Measurements from ENCODE around the gene CEP57L1.
A peak's percentile ranks its signal among the peaks of the same experiment; 100 is the strongest.

Gene CEP57L1

DNA sequence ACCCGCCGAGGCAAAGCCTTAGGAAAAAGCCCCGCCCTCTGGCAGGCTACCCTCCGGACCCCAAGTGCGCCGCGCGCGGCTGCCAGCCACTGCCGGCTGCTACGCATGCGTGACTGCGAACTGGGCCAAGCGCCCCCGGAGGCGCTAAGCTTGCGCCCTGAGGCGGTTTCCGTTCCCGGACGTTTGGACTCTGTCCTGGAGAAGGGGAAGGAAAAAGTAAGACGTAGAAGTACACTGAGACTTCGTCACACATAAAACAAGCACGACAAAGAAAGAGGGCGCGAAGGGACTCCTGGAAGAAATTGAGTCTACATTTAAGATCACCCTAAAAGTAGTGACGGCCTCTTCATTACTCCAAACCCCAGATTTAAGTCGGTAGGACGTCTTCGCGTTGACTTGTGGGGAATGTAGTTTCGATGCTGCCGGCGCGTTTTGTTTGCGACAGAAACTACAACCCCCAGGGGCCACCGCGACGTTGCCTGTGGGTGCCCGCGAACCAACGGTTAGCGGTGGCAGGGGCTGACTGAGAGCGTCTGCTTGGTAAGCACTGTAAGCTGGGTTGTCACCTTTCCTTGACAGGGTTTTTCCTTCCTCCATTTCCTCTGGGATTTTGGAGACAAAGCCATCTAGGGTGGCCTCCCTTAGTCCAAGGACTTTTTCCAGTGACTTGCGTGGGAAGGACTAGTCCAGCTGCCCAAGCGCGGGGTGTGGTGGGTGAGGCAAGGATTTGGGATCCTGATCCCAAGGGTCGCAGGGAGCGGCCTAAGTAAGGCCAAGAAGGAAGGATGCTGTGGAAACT lies at the start of gene CEP57L1:
CEP57L1 (plus strand) TSS at position 472 of the 799 bp plus-strand sequence. CDS start 49,715 bp downstream, outside the sequence.
- peak; percentile 98 for DNase-seq

DNA sequence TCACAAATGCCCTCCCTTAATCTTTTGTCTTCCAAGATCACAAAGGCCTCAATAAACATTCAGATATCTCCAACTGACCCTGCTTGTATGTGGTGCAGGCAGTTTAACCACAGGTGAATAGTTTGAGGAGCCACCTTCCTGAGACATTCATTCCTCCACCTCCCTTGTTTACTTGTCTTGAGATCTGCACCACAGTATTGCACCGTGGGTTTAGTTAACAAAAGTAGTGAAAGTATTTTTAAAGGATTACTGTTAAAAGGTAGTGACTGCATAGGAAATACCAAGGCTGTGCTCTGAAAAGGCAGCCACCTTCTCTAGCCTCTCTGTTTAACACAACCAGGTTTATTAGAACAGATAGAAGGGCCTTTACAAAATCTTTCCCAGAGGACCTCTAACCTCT lies 47.1 kb upstream of the CEP57L1 start:
- no peak for DNase-seq

DNA sequence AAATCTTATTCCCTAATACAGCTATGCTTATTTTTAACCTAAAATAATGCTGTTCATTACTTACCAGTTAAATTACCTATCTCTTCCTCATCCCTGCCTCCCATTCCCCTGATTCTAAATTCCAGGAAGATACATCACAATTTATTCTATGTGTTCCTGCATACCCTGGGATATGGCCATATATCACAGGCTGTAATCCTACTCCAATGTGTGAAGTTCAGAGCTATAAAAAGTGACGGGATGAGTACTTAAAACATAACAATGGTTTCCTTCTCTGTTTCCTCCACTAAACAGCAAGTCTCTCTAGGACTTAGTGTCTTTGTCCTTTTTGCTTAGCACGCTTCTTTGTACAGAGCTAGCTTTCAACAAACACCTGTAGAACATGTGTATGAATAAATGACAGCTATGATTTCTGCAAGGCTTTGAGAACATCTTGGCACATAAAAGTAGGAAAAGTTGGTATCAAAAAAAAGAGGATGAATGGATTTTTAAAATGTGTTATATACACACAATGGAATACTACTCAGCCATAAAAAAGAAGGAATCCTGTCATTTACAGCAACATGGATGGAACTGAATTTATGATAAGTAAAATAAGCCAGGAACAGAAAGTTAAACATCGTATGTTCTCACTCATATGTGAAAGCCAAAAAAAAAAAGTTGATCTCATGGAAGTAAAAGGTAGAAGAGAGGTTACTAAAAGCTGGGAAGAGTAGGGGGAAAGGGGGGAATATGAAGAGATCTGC lies 46.5 kb upstream of the CEP57L1 start:
- DNase-seq = no peak

DNA sequence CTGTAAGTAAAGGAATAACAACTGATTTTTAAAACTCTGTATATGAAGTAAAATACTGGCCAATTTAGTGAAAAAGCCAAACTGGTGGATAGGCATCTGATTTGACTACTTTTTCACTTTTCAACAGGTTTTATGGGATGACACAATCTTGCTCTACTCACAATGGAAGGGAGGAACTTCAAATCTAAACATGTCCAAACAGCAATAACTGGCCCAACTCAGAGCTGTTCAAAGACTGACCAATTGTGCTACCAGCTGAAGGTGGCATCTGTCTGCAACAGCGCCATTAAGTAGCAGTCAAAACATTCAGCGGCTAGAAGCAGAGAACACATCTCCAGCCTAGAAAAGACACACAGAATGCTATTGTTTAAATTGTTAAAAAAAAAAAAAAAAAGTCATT lies 45.3 kb upstream of the CEP57L1 start:
- no peak for DNase-seq

DNA sequence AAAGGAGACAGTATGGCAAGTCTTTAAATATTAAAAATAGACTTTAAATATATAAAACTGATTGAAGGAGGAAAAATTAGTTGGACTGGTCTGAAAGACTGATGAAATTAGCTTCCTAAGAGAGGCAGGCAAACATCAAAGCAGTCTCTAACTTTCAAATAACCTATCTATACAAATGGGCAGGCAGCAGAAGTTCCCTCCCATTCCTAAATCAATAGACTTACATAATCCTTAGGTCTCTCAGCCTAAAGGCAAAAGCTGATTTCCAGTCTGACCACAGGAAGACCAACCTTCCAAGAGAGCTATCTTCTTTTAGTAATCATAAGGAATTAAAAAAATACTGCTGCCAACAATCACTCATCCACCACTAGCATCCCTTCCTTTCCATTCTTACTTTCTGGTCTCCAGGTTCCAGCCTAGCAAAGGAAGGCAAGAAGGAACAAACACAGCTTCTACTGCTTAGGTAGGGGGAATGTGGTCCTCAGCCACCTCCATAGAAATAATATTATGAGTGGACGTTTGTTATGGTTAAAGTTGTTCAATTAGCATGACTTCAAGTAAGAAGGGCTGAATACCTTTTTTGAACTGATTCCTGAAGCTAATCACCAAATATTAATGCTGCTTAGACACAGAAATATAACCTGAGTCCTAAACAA lies 44.7 kb upstream of the CEP57L1 start:
- no peak for DNase-seq

DNA sequence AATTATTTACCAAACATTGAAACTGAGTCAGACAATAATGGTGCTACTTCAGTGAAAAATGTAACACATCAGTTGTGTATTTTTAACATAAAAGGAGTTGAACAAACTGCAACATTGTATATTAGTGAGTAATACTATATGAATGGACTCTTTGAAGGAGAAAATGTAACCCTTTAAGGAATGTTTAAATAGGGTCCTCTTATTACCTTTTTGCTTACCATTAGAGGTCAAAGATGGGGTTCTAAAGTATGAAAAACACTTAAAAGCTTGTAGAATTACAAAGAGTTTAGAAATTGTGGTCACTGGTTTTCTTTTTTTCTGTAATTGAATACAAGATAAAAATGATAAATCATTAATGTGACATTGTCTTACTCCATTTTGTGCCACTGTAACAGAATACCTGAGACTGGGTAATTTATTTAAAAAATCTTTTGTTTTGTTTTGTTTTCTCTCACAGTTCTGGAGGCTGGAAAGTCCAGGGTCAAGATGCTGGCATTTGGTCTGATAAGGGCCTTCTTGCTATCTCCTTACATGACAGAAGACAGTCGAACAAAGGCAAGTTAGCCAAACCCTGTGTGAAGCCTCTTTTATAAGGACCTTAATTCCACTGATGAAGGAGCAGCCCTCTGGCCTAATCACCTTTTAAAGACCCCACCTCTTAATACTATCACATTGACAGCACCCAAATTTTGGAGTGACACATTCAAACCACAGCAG lies 43.8 kb upstream of the CEP57L1 start:
- no peak for DNase-seq

DNA sequence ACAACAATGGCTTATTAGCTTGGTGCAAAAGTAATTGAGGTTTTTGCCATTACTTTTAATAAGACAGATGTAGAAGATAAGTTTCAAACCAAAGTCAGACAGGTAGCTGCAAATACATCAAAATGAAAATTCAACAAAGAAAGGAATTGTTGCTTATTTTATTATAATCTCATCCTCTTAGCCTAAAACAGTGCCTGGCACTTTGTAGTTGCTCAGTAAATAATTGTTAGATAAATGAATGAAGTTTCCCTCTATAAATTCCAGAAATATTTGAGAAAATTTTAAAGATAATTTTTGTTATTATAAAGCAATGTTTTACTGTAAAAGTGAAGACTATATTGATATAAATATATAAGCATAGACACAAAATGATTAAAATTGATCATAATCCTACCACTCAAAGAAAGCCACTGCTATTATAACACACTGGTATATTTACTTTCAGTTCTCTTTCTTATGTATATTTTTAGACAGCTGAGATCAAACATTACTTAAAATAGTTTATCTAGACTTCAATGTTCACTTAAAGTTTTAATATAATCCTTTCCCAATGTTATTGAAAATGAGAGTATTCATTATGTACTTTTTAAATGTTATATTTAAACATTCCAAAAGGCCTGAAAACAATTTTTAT lies 43.2 kb upstream of the CEP57L1 start:
- no peak for DNase-seq

DNA sequence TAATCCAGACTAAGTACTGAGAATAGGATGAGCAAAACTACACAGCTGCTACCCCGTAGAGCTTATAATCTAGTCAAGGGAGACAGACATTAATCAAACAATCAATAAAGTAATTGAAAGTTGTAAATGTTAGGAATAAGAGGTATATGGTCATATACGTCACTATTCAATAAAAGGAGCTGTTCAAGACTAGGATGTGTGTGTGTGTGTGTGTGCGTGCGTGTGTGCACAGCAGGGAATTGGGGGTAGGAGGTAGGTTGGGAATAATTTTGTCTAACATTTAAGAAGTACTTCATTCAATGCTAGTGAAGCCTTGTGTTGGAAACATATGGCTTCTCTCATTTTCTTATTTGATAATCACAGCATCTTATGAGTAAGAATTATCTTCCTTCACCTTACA lies 42.5 kb upstream of the CEP57L1 start:
- DNase-seq = no peak

DNA sequence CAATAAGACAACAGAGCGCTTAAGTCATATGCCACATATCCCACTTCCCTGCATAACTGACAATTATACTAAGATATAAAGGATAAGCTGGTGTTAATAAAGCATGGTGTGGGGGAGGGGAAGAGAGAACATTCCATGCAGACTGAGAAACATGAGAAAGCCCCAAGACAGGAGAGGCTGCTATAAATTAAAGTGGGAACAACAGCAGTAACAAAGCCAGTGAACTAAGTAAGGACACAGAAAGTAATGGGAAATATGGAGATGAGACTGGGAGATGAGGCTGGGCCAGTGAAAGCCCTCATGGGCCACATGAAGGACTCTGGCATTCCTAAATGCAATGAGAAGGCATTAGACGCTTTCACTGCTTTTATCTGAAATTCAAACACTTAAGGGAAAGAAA lies 42.0 kb upstream of the CEP57L1 start:
- DNase-seq = no peak

DNA sequence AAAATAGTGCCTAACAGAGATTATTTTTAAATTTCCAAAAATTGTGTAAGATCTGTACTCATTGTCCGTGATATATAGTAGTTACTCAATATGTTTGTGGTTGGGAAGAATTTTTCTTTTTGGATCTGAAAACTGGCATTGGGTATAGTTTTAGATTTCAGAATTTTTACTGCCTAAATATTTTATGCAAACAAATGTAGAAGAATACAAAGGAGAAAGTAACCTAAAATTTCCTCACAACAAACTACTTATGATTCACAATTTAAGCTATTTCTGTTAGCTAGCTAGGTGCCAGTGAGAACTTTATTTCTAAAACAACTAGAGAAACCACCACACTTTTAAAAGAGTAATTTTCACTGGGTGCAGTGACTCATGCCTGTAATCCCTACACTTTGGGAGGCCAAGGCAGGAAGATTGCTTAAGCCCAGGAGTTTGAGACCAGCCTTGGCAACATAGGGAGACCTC lies 39.5 kb upstream of the CEP57L1 start:
- no peak for DNase-seq

DNA sequence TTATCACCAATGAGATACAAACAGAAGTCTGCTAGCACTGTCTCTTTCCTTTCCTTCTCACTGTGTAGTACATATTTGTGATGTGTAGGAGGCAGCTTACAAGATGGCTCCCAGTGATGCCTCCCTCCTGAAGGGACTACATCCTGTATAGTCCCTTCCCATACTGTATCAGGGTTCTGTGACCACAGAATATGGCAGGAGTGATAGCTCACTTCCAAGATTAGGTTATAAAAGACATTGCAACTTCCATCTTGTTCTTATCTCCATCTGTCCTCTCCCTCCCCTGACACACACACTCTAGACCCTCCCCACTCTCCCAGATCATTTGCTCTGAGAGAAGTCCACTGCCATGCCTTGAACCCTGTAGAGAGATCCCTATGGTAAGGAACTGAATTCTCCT lies 38.6 kb upstream of the CEP57L1 start:
- no peak for DNase-seq

DNA sequence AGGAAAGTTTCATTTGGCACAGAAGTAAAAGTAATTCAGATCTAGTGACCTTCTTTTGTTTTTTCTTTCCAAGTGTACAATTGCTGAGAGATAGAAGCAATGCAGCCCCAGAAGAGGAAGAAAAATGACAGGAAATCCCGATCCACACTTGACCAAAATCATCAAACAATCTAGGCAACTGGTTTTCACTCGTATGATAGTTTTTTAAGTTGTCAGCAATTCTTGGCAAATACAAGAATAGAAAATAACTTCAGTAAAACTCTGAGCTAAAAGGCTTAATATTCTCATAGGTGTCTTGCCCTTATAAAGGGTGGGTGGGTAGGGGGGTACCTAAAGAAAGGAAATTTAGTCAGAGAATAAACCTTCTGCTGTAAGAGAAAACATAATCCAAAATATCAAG lies 36.7 kb upstream of the CEP57L1 start:
- DNase-seq = no peak

DNA sequence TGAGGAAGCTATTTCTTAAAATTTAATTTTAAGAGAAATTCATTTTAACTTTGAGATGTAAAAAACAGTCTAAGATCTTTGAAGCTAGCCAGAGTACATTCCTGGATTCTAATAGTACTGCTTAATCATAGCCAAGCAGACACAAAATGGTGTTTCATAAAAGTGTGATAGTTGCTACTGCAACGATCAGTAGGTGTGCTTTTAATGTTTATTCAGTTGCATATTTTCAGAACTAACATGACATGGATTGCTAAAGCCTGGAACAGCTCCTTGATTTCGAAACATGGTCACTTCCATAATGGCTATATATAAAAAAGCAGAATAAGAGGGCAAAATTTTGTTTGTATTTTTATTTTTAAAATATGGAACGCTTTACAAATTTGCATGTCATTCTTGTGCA lies 36.2 kb upstream of the CEP57L1 start:
- no peak for DNase-seq

DNA sequence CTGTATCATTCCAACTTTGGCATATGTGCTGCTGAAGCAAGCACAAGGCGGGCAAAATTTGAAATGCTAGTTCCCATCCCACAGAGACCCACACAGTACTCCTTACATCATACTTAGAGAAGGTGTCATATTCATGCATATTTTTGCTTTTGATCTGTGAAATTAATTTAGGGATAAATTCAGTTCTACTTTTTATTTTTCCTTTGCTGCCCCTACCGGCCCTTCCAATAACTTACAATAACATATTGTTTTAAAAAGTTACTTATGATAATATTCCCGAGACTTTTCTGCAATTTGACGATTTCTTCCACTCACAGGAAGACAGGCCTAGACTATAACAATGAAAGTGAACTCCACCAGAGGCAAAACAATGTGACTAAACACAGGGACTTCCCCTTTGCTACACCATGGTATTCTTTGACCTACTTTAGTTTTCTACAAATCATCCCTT lies 35.7 kb upstream of the CEP57L1 start:
- DNase-seq = no peak

DNA sequence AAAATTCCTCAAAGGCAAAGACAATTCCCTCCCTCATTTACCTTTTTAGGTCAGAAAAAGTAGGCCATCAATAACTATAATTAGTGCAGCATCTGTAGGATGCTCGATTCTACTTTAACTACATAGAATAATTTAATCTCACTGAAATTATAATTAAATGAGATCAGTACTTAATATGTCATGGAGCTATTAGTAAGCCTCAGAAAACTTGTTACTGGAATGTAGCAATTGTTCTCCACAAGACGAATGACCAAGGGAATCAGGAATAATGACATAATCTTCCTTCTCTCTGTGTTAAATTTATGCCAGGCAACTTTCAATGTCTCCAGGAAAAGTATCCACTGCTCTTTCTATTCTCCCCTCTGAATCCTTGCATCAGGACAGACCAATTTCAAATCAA lies 34.7 kb upstream of the CEP57L1 start:
- no peak for DNase-seq

DNA sequence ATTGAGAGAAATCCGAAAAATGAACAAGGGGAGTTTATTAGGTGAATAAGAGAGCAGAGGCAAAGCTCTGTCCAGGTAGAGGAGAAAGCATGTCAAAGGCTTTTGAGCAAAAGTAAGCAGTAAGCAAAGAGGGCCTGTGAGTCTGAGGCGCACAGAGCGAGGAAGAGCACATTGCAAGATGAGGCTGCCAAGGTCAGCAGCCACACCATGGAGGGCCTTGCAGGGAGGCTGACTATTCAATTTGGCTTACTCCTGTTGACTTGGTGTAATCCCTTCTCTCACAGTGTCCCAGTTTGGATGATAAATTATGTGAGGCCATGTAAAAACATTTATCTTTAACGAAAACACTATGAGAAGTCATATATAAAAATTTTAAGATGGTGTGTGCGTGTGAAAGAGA lies 33.1 kb upstream of the CEP57L1 start:
- DNase-seq = no peak

DNA sequence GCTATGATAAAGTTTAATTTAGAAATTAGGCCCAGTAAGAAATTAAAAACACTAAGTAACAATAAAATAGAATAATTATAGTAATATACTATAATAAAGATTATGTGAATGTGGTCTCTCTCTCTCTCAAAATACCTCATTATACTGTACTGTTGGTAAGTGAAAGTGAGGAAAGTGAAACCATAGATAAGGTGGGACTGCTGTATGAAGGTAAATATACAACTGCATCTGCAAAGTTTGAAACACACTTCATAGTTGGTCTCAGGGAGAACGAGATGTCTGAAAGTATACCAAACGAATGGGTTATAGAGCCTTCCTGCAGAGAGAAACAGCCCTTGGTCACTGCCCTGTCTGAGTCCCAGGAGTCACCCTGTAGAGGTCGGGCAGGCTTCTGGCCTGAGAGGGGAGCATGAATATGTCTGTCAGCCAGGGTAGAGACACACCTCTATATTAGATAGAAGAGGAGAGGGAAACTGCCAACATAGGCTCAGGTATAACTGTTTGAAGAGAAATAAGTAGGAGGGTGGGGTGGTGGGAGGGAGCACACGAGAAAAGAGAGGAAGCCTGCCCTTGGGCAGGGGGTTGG lies 32.4 kb upstream of the CEP57L1 start:
- DNase-seq = no peak

DNA sequence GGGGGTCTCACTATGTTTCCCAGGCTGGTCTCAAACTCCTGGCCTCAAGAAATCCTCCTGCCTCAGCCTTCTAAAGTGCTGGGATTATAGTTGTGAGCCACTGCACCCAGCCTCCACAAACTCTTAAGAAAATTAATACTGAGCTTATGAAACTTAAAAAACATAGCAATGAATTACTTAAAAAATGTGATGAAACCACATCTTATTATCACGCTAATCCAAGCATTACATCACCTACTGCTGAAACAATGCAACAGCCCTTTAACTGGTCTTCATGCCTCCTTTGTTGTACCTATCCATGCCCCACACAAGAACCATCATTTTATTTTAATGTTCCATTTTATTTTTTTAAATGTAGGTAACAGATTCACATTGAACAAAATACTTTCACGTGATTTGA lies 25.6 kb upstream of the CEP57L1 start:
- DNase-seq = no peak

DNA sequence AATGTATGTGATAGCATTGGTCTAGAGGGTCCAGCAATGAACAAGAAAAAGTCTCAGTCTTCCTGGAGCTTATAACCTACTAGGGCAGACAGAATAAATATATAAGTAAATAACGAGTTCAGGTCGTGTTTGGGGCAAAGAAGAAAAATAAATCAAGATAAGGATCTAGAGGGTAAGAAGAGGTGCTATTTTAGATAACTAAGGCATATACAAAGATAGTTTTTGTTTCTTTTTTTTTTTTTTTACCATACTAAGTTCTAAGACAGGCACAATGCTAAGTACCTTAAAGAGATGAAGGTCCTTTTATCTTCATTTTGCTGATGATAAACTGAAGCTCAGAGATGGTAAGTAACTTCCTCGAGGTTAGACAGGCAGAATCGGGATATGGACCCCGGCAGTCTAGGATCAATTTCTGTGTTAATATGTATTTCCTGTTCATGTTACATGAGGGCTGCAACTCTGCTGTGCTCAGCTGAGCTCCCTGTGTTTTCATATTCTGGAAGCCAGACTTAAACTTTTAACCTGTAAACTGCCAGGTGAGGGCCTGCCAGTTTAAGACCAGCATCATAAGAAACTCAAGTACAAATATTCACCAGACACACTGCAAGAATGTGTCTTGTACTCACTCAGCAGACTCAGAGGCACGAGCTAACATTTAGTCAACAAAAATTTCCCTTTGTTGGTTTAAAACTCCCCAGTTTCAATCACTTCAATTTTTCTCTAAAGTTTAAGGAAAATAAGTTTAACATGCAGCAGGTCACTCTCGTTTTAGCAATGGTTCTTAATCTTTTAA lies 24.0 kb upstream of the CEP57L1 start:
- DNase-seq = no peak

DNA sequence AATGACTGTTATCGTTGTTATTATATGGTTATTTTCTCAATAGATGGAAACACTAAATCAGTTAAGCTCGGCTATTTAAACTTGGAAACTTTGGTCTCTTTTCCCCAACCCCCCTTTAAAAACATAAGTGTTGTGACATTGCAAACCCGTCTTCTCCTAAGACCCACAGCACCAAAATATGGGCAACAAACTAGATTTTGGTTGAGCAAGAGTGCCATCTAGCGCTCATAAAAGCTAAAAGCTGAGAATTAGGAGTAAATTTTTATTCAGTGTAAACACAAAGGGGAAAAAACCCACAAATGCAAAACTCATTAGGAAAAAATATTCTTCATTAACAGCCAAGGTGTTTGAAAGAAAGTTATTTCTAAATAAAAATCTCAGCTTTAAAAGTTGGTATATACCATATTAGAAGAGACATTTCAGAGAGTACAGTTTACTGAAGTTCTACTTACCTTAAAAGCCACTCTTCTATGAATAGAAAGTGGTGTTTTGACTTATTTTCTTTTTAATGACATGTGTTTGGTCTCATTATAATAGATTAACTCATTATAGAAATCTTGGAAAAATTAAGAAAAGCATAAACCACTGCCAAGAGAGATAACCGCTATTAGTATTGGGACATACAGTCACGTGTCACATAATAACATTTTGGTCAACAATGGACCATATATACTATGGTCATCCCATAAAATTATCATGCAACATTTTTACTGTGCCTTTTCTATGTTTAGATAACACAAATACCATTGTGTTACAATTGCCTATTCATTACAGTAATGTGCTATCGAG lies 21.8 kb upstream of the CEP57L1 start:
- no peak for DNase-seq

DNA sequence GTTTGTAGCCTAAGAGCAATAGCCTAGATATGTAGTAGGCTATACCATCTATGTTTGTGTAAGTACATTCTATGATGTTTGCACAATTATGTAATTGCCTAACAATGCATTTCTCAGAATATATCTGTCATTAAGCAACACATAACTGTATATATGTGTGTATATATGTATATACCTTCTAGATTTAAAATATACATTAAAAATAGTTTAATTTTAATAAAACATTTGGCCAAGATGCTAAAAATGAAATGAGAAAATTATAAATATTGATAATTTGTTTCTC lies 21.2 kb upstream of the CEP57L1 start:
- DNase-seq = no peak

Data from activated effector memory CD4-positive, alpha-beta T cell treated with anti-CD3 and anti-CD28 coated beads, Interleukin-2, amount 50 U/mL, for 16 hours (primary cell).